GM13977 (cell line): ENCODE results near the gene DIAPH2.

ENCODE experiments used
- DNase-seq: peaks from one replicate; pipeline ENCODE4 v3.0.0; 2012; ENCODE audit warnings: low spot score
- in situ Hi-C: fragments of 300-500 bp; cut with MboI; formaldehyde crosslinking; loops from one replicate; pipeline ENCODE4 v1.12.0; 2022; ENCODE audit warnings: low sequenced_read_pairs, low pct_unique_long_range_greater_than_20kb, mixed read lengths, inconsistent platforms; ENCODE audit not compliant: unreplicated experiment
- TF ChIP-seq, protein P1 (sequence below): IDR thresholded peaks from 2 replicates; pipeline ENCODE4 v1.5.1; 2012; ENCODE audit warnings: mild to moderate bottlenecking, control low read depth; ENCODE audit not compliant: insufficient read depth; ENCODE audit errors: extremely low read depth, missing control alignments

DIAPH2 gene

DNA sequence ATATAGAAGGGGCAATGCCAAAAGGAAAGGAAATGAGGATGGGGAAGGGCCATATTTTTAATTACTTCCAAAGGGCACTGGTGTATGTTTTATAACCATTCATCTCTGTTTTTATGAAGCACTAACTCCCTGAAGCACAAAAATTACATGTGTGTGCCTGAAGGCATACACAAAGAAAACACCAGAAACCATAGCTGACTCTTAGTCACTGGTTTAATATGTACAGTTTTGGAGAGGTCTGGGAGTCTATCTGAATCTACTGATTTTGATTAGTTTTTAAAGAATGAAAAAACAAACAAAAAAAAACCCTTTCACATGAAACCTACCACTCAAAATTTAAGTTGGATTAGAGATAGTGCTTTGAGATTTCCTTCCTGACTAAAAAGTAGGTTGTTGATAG lies 637.8 kb downstream of the DIAPH2 start:
- in situ Hi-C loops, result no loop called here
- DNase-seq, result no peak
- TF ChIP-seq, protein P1, sequence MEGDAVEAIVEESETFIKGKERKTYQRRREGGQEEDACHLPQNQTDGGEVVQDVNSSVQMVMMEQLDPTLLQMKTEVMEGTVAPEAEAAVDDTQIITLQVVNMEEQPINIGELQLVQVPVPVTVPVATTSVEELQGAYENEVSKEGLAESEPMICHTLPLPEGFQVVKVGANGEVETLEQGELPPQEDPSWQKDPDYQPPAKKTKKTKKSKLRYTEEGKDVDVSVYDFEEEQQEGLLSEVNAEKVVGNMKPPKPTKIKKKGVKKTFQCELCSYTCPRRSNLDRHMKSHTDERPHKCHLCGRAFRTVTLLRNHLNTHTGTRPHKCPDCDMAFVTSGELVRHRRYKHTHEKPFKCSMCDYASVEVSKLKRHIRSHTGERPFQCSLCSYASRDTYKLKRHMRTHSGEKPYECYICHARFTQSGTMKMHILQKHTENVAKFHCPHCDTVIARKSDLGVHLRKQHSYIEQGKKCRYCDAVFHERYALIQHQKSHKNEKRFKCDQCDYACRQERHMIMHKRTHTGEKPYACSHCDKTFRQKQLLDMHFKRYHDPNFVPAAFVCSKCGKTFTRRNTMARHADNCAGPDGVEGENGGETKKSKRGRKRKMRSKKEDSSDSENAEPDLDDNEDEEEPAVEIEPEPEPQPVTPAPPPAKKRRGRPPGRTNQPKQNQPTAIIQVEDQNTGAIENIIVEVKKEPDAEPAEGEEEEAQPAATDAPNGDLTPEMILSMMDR, result no peak

DNA sequence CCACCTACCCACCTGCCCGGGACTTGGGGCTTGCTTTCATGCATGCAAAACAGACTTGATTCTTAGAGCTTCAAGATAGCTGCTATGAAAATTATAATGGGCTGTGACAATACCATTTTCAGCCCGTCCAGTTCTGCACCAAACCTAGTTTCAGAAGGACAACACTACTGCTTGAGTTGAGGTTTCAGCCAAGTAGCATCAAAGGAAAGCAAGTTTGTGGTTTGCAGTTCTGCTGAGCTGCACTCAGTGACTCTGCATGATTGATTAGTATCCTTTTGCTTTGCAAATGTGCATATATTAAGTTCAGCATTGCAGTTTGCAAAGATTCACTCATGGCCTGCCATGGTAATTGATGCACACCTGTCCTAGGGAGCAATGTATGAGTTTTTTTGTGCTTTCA lies 641.8 kb downstream of the DIAPH2 start:
- DNase-seq, result peak; percentile 39
- in situ Hi-C loops, result no loop called here
- TF ChIP-seq, protein P1, result no peak

- TF ChIP-seq, protein P1, result no peak
- in situ Hi-C loops, result no loop called here
- no peak for DNase-seq
Observed at GRCh38 chrX:97328853-97329390, 644.3 kb downstream of the DIAPH2 start.

DNA sequence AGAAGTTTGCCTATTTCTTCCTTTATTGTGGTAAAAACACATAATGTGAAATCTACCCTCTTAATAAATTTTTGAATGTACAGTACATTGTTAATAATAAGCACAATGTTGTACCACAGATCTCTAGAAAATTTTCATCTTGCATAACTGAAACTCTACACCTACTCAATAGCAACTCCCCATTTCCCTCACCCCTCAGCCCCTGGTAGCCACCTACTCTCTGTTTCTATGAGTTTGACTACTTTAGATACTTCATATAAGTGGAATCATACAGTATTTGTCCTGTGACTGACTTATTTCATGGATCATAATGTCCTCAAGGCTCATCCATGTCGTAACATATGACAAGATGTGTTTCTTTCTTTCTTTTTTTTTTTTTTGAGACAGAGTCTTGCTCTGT lies 645.5 kb downstream of the DIAPH2 start:
- in situ Hi-C loops, result no loop called here
- DNase-seq, result no peak
- TF ChIP-seq, protein P1, result no peak

GRCh38 chrX:97332963-97333362 lies 648.3 kb downstream of the DIAPH2 start:
- TF ChIP-seq, protein P1, result no peak
- in situ Hi-C loops, result no loop called here
- DNase-seq, result no peak

DNA sequence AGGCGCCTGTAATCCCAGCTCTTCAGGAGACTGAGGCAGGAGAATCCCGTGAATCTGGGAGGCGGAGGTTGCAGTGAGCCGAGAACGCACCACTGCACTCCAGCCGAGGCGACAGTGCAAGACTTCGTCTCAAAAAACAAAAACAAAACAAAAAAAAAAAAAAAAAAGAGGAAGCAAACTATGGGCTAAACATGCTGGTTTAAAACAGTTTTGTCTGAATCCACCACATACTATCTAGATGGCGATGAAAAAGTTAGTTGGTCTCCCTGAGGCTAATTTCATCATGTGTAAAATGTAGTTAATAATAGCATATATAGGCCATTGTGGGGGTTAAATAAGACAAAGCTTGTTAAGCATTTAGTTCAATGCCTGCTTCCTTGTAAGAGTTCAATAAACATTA lies 650.2 kb downstream of the DIAPH2 start:
- DNase-seq, result no peak
- TF ChIP-seq, protein P1, result no peak

GRCh38 chrX:97344724-97345123 lies 660.1 kb downstream of the DIAPH2 start:
- no peak for DNase-seq
- in situ Hi-C loops, result no loop called here
- TF ChIP-seq, protein P1, result no peak

More for the DNA sequence above, 650.2 kb downstream of the DIAPH2 start:
- in situ Hi-C loops, result no loop called here
